HS-5 (cell line): ENCODE data around the gene ADAM15.

Experiments
- DNase-seq: peaks from one replicate; pipeline ENCODE4 v3.0.0-alpha.2; 2012; ENCODE audit warnings: low read depth

ADAM15 gene

DNA sequence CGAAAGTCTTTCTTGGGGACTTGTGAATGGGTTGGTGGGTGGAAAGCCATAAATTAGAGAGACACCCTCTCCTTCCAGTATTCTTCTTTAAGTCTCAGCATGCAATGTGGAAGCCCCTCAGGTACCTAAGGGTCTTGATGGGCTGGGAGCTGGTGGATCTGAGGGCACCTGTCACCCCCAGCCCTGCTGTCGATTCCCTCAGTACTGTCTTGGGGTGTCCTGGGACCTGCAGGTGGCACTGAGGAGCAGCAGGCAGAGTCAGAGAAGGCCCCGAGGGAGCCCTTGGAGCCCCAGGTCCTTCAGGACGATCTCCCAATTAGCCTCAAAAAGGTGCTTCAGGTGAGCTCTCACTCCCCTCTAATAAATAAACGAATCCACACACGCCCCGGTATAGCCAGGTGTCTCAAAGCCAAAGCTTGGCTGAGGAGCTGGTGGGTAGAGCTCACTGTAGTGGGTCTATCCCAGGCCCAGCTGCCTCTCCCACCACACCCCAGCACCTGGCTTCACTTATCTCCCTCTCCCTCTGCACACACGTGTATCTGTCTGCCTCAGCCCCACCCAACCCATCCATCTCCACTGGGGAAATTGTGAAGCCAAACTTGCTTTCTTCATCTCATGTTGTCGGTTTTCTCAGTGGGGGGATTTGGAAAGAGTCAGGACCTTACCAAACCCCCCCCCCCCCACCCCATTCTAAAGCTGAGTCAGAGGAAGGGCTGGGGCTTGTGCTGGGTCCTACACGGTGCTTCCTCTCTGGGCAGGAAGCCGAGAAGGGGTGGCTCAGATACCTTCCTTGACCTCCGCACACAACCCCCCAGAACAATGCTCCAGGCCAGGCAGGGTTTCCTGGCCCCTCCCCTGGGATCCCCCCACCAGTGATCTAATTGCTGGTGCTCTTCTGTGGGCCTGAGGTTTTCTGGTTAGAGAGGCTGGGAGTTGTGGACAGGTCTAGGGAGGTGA lies 1.6 kb downstream of the ADAM15 start:
- no peak for DNase-seq

DNA sequence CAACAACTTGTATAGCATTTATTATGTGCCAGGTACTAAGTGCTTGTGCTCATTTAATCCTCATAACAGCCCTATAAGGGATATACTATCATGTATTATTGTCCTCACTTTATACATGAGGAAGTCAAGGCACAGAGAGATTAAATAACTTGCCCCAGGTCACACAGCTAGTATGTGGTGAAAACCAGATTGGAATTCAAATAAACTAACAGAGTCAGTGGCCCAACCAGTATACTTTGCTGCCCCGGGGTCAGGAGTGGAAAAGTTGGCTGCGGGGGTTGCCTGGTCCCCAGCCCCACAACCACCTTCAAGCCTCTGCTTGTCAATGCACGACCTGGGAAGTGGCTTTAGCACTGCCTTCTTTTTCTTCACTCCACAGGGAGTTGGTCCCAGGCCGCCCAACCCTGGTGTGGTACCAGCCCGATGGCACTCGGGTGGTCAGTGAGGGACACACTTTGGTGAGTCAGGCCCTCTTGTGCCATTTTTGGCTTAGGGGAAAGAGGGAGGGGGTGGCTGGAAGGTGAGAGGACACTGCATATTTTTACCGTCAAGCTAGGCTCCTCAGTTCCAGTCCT lies 2.5 kb downstream of the ADAM15 start:
- no peak for DNase-seq

DNA sequence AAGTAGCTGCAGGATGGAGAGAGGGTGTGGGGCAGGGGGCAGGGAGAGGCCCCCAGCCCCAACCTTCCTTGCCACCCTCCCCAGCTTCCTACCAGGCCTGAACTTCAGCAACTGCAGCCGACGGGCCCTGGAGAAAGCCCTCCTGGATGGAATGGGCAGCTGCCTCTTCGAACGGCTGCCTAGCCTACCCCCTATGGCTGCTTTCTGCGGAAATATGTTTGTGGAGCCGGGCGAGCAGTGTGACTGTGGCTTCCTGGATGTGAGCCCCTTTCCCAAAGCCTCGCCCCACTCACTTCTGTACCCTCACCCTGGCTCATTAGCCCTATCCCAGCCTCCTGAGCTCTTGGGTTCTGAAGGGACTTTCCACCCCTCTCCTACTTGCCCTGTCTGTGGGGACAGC lies 6.0 kb downstream of the ADAM15 start:
- no peak for DNase-seq

DNA sequence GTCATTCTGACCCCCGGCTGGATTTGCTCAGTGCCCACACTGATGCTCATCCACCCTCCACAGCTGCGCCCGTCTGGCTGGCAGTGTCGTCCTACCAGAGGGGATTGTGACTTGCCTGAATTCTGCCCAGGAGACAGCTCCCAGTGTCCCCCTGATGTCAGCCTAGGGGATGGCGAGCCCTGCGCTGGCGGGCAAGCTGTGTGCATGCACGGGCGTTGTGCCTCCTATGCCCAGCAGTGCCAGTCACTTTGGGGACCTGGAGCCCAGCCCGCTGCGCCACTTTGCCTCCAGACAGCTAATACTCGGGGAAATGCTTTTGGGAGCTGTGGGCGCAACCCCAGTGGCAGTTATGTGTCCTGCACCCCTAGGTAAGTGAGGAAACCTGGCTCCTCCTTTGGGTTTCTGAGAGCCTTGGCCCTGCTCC lies 6.7 kb downstream of the ADAM15 start:
- DNase-seq, result no peak

DNA sequence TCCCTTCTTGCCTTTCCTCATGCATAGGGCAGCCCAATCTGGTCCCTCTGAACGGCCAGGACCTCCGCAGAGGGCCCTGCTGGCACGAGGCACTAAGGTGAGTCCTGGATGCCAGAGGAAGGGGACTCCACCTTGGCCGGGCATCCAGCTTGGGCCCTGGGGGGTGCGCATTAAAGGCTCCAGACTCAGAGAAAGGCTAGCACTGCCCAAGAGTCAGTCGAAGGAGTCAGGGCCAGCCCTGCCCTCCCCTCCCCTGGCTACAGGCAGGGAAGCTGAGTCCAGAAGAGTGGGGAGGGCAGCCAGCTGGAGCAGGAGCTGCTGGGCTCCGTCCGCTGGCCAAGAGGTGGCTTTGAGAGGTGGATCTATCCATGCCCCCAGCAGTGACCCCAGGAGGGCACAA lies 9.6 kb downstream of the ADAM15 start:
- no peak for DNase-seq

DNA sequence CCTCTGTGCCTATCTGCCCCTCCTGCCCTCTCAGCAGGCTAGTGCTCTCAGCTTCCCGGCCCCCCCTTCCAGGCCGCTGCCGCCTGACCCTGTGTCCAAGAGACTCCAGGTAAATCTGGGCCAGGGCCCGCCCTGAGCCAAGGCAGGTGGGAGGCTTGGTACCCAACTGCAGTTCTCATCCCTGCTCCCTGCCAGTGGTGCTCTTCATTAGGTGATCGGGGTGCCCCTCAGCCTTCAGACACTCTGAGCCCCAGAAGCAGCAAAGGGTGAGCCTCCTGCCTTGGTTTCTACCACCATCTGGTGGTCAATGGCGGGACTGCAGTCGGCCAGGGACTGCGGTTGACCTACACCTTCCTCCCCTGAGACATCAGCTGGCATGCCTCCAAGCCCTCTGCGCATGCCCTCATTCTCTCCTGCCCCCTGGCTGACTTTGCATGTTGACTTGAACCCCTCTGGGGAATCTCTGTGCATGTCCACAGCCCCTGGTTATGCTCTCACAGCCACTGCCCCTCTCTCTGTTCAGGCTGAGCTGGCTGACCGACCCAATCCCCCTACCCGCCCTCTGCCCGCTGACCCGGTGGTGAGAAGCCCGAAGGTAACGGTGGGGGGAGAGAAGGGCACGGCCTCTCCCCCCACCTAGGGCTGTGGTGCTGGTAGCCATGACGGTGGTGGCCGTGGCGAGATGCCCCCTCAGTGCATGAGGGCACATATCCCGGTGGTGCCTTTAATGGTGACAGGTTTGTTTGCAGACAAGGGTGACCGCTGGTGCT lies 10.4 kb downstream of the ADAM15 start:
- no peak for DNase-seq

DNA sequence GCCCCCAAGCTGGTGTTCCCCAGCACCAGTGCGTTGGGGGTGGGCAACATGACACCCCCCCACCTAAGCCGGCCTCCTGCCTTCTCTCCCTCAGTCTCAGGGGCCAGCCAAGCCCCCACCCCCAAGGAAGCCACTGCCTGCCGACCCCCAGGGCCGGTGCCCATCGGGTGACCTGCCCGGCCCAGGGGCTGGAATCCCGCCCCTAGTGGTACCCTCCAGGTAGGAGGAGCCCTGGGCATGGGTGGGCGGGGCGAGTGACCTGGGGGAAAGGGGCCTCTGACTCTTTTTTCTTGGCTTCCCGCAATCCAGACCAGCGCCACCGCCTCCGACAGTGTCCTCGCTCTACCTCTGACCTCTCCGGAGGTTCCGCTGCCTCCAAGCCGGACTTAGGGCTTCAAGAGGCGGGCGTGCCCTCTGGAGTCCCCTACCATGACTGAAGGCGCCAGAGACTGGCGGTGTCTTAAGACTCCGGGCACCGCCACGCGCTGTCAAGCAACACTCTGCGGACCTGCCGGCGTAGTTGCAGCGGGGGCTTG lies 11.1 kb downstream of the ADAM15 start:
- no peak for DNase-seq

DNA sequence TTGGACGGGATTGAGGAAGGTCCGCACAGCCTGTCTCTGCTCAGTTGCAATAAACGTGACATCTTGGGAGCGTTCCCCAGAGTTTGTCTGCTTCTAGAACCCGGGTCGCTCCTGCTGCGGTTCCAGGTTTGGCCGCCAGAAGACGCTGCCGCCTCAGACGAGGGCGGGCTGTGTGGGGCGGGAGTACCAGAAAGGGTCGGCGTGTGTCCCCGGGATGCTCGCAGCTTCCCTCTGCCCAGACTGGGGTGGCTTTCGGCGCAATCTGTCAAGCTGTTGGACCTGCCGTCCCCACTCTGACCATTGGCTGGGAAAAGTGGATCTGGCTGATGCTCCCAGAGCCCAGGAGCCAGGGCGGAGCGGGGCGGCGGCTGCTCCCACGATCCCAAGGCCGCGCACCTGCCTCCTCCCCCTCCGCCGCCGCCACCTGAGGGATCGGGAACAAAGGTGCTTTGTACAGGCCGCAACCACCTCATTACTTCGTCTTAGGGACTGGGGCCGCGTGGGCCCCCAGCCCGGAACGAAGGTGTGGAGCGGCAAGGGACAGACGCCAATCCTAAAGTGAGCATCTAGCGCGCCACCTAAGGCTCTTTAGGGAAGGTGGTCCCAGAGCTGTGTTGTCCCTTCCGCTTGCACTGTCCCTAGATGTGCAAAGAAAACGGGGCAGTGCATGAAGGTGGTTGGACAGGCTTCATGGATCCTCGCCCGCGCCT lies 11.7 kb downstream of the ADAM15 start:
- DNase-seq, result no peak

DNA sequence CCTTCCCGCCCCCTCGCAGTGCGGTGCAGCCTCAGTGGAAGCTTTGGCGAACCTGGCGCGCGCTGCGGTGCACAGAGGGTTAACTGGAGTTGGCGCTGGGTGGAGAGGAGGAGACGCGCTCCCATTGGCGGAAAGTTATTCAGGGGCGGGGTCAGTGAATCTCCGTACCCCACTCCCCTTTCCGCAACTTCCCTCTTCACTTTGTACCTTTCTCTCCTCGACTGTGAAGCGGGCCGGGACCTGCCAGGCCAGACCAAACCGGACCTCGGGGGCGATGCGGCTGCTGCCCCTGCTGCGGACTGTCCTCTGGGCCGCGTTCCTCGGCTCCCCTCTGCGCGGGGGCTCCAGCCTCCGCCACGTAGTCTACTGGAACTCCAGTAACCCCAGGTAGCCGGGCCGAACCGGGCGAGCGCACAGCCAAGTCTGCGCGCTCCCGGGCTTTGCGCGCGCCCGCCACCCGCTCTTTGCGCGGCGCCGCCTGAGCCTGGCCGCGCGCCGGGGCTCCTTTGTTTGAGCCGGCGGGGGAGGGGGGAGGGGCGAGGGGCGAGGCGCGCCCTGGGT lies 12.5 kb downstream of the ADAM15 start, which contains the start of gene EFNA4:
EFNA4 (plus strand) TSS at position 191 of the 561 bp plus-strand sequence; CDS start at position 275, 84 bp downstream.
- DNase-seq, result no peak

DNA sequence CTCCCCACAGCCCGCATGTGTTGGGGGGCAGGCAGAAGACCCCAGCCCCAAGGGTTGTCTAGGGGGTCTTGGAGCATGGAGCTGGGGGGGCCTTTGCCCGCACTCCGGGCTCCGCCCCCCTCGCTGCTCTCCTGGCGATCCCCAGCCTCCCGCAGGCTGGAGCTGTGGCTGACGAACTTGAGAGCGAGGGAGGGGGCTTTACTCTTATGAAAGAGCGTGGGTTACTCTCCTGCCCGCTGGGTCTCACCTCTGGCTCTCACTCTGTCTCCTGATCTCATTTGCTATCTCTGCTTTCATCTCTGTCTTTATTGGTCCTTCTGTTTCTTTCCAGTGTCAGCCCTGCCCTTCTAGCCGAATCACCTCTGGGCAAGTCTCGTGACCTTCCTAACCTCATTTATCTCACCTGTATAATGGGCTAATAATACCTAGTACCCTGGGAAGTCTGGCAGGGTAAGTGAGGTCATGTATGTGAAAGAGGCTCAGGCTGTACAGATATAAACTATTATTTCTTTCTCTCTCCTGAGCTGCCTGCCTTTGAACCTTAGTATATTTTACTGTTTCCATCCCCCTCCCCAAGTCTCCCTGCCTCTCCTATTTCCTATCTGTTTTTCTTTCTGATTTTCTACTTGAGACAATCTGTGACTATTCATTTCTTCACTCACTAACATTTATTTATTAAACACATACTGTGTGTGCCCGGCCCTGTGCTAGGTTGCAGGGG lies 13.2 kb downstream of the ADAM15 start:
- no peak for DNase-seq

DNA sequence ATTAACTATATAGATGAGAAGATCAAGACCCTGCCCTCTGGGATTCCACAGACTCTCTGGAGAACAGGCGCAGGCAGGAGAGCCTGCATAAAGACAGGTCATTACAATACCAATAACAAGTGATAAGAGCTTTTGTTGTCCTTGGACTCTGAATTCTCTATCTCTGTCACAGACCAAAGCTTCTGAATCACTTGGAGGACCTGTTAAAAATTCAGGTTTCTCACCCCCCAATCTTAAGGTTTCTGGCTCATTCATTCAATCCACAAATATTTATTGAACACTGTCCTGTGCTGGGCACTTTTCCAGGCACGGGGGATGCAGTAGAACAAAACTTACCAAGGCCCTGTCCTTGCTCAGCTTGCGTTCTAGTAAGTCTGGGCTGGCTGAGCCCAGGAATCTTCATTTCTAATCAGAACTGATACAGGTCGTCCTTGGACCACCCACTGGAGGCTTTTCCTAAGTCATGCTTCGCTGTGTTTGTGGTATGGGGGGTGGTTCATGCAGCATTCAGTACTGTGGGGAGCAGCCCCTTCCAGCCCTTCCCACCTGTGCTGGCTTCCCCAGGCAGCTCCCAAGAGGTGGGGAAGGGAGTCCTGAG lies 13.8 kb downstream of the ADAM15 start:
- DNase-seq, result no peak

DNA sequence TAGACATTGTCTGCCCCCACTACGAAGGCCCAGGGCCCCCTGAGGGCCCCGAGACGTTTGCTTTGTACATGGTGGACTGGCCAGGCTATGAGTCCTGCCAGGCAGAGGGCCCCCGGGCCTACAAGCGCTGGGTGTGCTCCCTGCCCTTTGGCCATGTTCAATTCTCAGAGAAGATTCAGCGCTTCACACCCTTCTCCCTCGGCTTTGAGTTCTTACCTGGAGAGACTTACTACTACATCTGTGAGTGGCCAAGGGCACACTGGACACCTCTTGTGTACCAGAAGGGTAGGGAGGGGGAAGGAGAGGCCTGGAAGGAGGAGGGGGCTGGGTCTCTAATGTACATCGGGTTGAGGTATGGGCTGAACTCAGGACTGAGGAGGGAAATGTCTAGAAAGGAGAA lies 15.7 kb downstream of the ADAM15 start:
- no peak for DNase-seq

DNA sequence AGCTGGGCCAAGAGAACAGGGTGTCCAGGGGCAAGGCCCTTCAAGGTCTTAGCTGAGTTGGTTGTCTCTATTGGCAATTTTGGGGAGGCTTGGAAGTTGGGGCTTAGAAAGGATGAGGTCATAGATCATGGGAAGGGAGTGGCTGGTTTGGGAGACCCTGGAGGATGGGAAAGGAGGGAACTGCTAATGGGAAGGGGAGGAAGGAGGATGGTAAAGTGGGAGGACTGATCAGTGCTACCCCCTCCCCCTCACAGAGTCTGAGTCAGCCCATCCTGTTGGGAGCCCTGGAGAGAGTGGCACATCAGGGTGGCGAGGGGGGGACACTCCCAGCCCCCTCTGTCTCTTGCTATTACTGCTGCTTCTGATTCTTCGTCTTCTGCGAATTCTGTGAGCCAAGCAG lies 17.5 kb downstream of the ADAM15 start:
- DNase-seq, result no peak

DNA sequence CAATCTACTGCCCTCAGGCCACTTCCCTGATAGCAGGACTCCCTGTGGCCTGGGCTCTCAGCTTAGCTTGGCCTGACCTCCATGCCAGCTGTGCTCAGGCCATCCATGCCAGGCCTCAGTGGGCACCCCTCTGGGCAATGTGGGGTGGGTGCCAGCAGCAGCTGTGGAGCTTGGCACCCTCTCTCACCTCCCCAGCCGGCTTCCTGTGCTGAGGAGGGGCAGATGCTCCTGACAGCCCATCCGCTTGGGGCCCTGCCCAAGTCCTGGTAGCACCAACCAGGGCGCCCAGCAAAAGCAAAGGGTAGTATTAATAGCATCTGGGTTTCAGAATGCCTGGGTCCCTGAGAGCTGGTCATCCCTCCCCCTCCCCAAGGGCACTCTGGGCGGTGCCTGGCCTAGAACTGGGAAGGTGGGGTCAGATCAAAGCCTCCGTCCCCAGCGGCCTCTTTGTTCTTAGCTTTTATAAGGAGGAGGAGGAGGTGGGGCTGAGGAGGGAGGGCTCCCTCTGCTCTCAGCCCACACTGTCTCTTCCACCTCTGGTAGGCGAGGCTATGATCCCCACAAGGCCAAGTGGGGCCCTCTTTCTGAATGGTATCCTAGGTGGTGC lies 18.5 kb downstream of the ADAM15 start:
- DNase-seq, result no peak

DNA sequence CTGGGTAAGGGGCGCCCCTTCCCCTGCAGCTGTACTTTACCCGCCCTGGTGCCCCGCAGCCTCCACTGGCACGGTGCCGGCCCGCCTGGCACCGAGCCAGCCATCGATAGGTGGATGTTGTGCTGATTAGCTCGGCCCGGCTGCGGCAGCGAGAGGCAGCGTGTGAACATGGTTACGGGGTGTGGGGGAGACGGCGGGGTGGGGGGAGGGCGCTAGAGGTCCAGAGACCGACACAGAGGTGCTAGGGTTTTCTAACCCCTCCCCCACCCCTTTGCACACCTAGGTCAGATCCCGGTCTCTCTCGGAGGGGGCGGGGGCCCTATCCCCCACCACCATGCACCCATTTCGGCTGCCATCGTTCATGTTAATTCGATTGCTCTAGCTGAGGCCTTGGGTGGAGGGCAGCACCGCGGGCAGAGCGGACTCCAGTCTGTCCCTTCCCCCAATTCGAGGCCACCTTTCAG lies 19.1 kb downstream of the ADAM15 start:
- no peak for DNase-seq

DNA sequence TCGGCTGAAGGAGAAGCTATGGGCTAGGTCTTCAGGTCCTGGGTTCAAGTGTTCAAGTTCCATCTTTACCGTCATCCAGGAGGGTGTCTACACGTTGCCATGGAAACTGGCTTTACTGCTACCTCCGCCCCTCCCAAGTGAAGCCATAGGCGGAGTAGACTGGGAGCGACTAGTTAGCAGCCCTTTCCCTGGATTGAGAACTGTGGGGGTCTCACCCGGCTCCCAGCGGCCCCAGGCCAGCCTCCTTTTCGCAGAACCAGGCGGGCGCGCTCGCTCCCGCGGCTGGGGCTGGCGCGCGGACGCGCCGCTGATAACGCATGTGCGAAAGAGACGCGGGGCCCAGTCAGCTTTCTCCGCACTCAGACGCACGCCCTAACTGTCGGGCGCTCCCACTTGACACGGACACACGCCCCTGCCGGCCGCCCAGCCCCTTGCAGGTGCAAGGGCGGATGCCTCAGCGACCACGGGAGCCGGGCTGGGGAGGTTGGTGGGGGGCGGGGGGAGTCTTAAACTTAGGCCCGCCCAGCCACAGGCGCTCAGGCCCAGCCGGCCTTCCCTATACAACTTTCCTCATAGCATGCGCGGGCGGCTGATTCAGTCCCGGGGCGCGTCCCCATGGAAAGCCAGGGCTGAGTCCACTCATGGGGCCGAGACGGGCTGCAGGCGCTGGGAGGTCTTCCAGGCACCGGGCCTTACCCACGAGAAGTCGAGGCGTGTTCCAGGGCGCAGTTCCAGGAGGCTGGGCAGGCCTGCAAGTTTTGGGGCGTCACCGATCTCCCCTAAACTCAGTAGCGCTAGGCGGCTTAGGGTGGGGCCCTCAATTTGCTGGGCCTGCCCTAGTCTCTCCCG lies 19.8 kb downstream of the ADAM15 start:
- DNase-seq, result no peak

DNA sequence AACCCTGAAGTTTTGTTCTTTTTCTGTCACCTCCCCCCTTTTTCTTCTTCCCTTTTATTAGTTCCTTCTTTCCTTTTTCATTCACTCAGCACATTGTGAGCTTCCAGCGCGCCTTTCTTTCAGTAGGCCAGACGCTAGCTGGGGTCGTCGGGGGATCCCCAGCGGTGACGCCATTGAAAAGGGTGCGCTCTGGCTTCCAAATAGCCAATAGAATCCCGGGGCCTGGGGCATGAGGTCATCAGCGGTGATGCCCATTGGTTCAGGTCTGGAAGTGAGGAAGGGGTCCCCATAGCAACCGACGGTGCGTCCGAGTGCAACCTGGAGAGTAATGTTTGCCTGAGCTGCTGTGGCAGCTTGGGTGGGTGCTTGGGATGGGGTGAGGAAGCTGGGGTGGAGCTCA lies 20.6 kb downstream of the ADAM15 start:
- DNase-seq, result no peak

DNA sequence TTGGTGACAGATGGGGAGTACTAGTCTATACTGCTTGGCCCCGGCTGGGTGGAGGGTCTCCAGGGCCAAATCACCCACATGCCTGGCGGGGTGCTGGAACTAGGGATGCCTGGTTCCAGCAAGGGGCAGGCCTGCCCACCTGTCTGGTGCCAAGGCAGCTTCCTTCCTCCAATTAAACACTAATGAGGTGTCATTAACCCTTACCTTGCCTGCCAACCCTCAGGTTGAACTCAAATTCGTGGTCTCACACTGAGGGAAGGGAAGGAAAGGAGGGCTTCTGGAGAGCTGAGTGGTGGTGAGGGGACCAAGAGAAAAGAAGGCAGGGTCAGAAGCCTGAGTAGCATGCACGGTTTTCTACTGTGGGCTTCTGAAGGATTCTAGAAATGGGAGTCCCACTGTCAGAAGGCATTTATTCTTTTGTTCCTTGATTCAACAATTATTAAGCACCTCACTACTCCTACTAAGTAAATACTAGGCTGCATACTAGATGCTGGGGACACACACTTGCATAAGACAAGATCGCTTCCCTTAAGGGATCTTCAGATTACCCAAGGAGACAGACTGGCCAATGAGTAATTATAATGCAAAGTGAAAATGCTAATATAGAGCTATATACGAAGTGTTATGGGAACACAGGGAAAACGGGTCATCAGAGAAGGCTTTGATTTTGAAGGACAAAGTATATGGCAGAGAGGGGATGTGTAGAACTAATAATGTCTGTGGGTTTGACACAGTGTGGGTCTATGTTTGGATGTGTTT lies 21.6 kb downstream of the ADAM15 start:
- DNase-seq, result no peak
